Stimulated activated naive CD8-positive, alpha-beta T cell treated with anti-CD3 and anti-CD28 coated beads, Interleukin-15, amount 100 ng/mL, for 72 hours (primary cell): ENCODE measurements around the gene GADD45G.

ENCODE experiments used
- ATAC-seq: fragments of 150-1000 bp; cut with Tn5 transposase; 2 replicates; pipeline ENCODE4 v1.10.0; 2021; ENCODE audit warnings: mild to moderate bottlenecking, moderate library complexity
- DNase-seq, 2 donors: peaks; one replicate each; pipeline ENCODE4 v3.0.0; 2021 to 2022
- H3K27ac Mint-ChIP-seq, 2 donors: one replicate each; pipeline ENCODE4 v1.8.0; 2022; ENCODE audit warnings: mild to moderate bottlenecking in 2 of 2, mixed read lengths in 2 of 2, moderate library complexity in 2 of 2
- H3K27me3 Mint-ChIP-seq: one replicate; pipeline ENCODE4 v1.8.0; 2022; ENCODE audit warnings: mixed read lengths
- H3K4me1 Mint-ChIP-seq: one replicate; pipeline ENCODE4 v1.8.0; 2022; ENCODE audit warnings: mild to moderate bottlenecking, mixed read lengths
- H3K4me3 Mint-ChIP-seq, 2 donors: one replicate each; pipeline ENCODE4 v1.8.0; 2022; ENCODE audit warnings: mild to moderate bottlenecking in 2 of 2, mixed read lengths in 2 of 2, moderate library complexity in 1 of 2
- H3K9me3 Mint-ChIP-seq, 2 donors: one replicate each; pipeline ENCODE4 v1.8.0; 2022; ENCODE audit warnings: mixed read lengths in 2 of 2

GADD45G gene

DNA sequence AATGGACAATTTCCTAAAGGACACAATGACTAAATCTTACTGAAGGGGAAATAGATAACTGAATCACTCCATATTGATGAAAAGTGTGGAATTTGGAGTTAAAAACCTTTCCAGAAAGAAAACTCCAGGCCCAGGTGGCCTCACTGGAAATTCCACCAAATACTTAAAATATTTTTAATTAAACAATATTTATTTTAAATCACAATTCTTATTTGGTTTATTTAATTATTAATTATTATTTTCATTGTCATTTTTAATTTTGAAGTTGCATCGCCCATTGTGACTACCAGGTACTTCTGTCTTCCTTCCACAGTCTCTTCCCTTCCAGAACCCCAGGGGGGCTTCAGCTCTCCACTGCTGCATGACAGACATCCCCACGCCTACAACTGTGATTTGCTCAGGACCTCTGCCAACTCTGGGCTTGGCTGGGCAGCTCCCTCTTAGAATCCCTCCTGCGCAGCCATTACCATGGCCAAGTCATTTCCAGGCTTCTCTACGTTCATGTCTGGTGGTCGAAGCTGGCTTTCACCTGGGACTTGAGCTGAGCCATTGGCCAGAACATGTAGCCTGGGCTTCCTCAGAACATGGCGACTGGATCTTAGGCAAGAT, 16.4 kb upstream of the GADD45G start:
- Mint-ChIP-seq H3K4me3 (no peak overlapping the region), H3K9me3 (peaks cover 7 to 8% of the 10 kb centered on the region in 2 donors), H3K27me3 (peaks cover 34% of the 10 kb centered on the region), H3K4me1 (no peaks in the 10 kb centered on the region), H3K27ac (peak overlapping the region in 1 of 2 donors; percentile 10)
- no peak for DNase-seq
- ATAC-seq: no peak

DNA sequence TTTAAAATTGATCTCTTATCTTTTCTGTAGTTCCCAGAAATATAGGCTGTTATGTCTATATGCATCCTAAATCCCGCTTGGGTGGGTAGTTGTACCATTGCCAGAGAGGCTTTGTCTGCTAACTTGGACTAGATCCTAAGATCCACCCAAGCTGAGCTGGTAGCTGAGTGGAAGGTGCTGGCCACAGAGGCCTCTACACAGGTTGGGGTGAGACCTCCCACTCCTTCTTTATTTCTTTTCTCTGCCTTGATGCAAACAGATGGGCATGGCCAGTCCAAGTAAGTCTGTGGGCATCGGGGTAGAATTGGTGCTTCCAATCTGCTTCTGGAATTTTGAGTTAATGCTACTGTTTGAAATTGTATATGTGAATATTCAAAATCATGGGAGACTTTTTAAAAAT, 14.4 kb upstream of the GADD45G start:
- DNase-seq: no peak
- no peak for ATAC-seq
- H3K27ac Mint-ChIP-seq: no peak overlapping the region
- H3K4me1 Mint-ChIP-seq: no peaks in the 10 kb centered on the region
- H3K9me3 Mint-ChIP-seq: no peaks in the 10 kb centered on the region
- H3K27me3 Mint-ChIP-seq: peaks cover 35% of the 10 kb centered on the region
- H3K4me3 Mint-ChIP-seq: no peak overlapping the region

DNA sequence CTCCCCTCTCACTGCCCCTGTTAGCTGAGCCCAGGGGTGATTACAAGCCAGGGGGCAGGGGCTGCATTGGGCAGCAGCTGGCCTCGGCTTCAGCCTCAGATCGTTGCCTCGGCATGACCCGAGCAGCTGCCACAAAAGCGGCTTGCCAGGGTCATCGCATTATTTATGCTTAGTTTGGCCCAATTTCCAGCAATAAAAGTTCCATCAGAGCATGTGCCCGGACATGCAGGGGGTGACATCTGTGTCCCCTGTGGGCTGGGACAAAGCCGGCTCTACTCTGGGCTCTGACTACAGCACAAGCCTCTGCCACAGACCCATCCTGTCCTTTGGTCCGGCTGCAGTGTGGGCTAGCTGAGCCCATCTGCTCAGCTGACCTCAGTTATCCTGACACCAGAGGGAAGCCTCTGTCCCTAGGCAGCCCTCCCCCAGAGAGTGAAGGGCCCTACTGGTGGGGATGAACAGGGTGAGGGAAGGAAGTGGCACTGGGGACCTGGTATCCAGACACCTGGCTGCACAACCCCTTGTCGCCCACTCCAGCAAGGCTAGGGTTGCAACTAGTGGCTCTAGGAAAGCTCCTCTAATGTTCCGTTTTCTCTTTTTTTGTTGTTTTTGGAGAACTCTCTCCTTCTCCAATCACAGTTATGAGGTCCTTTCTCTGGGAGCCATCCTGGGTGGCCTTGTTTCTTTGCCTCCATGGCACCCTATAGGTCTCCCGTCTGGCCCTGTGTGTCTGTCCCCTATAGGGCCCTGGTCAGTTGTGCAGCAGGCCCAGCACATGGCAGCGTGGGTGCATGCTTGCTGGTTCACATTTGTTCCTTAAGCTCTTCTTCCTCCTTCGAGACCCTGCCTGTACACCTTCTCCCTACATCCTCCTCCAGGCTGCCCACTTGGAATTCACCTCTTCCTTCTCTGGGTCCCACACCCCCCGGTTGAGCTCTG, 13.3 kb upstream of the GADD45G start:
- Mint-ChIP-seq H3K27ac (no peak overlapping the region), H3K27me3 (peaks cover 35% of the 10 kb centered on the region), H3K4me3 (no peak overlapping the region), H3K9me3 (no peaks in the 10 kb centered on the region), H3K4me1 (no peaks in the 10 kb centered on the region)
- DNase-seq: no peak
- no peak for ATAC-seq

DNA sequence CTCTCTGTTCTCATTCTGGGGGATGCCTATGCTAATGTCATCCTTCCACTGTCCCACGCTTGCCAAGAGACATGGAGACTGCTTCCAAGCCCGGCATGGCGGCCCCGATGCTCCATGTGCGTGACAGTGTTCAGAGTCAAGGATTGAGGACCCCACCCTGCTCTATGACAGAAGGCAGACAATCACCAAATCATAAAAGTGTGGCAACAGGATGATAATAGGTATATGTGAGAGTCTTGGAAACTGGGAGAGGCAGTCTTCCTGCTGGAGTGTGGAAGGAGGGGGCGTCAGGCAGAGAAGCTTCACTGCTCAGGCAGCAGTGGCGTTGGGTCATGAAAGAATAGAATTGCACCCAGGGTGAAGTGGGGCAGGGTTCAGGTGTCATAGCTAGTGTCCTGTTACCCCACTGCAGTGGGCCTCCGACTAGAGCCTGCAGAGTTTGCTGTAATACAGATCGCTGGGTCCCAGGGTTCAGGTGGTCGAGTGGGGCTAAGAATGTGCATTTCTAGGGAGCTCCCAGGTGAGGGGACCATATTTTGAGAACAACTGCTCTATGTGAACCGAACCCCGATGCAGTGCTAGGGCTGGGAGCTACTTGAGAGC, 12.5 kb upstream of the GADD45G start:
- H3K9me3 Mint-ChIP-seq: no peaks in the 10 kb centered on the region
- ATAC-seq (no peak), DNase-seq (no peak)
- no peak overlapping the region for H3K4me3 Mint-ChIP-seq
- no peak overlapping the region for H3K27ac Mint-ChIP-seq
- H3K27me3 Mint-ChIP-seq: peaks cover 35% of the 10 kb centered on the region
- no peaks in the 10 kb centered on the region for H3K4me1 Mint-ChIP-seq

DNA sequence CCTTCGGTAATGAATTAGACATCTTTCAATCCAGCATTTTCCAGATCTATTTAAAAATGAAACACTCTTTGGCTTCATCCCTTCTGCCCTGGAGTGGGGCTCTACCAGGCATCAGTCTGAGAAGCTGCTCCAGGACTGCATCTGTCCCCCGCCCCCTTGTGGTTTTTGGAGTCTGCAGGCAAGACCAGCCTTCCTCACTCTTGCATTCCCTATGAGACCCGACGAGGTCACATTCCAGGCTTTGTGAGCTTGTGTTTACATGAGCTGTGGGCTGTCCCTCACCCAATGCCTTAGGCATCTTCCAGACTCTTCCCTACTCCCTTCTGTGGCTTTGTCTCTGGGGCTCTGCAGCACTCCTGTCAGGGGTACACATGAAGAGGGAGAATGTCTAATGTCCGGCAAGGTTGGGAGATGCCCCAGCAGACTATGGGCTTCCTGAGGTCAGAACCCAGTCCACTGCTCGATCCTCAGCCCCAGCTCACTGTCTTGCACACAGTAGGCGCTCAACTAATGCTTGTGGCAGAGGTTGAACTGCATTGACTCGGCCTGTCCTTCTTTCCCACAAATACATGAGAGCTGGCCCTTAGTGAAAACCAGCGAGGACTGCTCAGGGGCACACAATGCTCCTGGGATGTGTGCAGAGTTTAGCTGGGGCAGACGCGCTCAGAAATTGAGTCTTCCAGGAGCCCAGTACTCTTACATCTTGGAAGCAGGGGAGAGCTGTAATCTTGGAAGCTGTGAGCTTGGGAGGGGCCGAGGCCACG, 11.7 kb upstream of the GADD45G start:
- Mint-ChIP-seq H3K27me3 (peaks cover 35% of the 10 kb centered on the region), H3K4me3 (no peak overlapping the region), H3K27ac (no peak overlapping the region), H3K4me1 (no peaks in the 10 kb centered on the region), H3K9me3 (no peaks in the 10 kb centered on the region)
- no peak for ATAC-seq
- DNase-seq: no peak

DNA sequence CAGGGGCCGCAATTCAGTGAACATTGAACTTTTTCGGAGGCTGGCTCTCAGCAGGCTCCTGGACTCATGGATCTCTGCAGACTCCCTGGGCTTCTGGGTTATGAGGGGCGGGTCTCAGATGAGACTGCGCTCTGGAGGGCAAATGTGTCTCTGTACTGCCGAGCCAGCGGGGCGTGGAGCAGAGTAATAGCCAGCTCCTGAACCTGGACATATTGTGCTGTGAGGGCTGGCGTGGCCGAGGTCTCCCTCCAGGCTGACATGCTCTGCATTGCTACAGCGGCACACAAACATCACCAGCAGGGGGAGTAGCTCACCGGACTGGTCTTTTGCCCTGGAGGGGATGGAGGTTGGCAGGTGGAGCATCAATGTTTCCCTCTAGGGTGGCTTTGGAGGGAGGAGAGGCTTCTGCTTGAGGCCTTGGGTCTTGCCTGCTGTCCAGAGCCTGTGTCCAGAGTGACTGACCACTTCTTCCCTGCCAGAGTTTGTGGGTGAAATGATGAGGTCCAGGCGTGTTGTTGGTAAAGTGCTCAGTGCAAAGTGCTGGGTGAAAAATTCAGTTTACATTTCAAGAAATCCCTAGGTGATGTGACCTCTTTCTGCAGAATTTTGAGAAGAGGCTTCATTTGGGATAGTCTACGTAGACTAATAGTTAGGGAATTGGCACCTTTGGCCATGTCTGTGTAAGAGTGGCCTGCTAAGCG, 10.9 kb upstream of the GADD45G start:
- Mint-ChIP-seq H3K9me3 (no peaks in the 10 kb centered on the region), H3K27me3 (peaks cover 28% of the 10 kb centered on the region), H3K27ac (no peak overlapping the region), H3K4me1 (no peaks in the 10 kb centered on the region), H3K4me3 (no peak overlapping the region)
- peak; percentile 69 to 70 for DNase-seq
- ATAC-seq: peak; percentile 80

DNA sequence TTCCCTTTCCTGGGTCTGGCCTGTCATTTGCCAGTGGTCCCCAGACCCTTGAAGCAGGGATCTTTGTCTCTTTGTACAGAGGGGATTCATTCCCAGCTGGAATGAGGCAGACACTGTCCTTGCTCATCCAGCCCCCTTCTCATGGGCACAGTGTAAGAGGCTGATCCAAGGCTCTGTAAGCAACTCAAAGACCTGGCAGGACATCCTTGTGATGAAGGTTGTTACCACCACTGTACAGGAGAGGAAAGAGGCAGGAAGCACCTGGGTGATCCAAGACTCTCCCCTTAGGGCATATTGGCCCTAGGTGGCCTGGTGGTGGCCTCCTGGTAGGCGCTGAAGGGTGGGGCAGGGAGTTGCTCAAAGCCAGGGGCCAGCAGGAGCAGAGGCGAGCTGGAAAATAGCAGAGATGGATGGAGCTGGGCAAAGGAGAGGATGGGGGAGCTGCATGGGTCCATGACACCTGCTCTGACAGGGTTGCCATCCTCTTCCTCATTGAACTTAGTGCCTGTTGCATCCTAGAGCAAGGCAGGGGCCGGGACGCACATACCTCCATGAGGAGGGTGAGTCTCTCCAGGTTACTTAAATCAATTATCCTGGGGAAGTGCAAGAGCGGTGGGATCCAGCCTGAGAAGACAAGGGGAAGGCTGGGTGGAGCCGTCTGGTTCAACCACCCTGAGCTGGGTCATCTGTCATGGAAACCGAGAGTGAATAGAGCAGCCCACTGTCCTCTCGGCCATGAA, 9.8 kb upstream of the GADD45G start:
- Mint-ChIP-seq H3K27me3 (peaks cover 28% of the 10 kb centered on the region), H3K4me1 (no peaks in the 10 kb centered on the region), H3K4me3 (no peak overlapping the region), H3K27ac (no peak overlapping the region), H3K9me3 (no peaks in the 10 kb centered on the region)
- DNase-seq (no peak), ATAC-seq (no peak)

DNA sequence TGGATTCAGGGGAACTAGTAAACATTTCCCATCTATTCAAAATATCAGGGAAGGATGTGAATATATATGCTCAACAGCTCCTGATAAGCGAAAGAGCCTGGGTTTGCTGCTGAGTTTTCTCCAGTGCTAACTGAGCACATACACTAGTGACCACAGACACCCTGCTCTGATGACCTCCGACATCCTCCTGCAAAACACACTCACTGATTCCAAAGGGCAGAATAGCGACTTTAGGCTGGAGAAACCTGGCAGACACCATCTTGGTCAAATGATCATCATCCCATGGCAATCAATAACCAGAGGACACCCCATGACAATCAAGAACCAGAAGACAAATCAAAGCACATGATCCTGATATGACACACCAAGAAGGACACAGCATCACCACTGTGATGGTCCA, 9.2 kb upstream of the GADD45G start:
- Mint-ChIP-seq H3K27ac (no peak overlapping the region), H3K9me3 (no peaks in the 10 kb centered on the region), H3K4me3 (no peak overlapping the region), H3K4me1 (no peaks in the 10 kb centered on the region), H3K27me3 (peaks cover 30% of the 10 kb centered on the region)
- ATAC-seq: no peak
- DNase-seq: no peak

DNA sequence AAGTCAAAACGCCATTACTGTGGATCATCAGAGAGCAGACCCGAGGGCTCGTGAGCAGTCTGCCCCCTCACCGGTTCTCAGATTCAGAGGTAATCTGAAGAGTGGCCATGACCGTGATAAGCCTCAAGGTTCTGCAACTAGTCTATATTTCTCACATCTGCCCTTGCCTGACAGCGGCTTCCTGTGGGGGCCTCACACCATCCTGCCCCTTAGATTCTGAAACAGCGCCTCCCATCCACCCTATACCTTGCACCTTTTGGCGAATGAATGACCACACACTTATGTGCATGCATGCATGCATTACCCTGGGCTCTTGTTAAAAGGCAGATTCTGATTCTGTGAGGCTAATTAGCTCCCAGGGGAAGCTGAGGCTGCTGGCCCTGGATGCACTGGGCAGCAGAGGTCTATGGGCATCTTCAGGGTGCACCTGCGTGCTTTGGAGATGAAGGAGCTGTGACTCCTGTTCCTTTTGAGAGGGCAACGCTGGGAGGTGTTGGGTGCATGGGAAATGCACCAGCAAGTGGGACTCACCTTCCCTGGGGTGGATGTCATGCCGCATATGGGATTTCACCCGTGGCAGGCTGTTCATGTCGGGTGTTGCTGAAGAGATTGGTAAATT, 7.8 kb upstream of the GADD45G start:
- Mint-ChIP-seq H3K27me3 (peaks cover 36% of the 10 kb centered on the region), H3K4me1 (no peaks in the 10 kb centered on the region), H3K9me3 (no peaks in the 10 kb centered on the region), H3K4me3 (no peak overlapping the region), H3K27ac (no peak overlapping the region)
- DNase-seq (no peak), ATAC-seq (no peak)

DNA sequence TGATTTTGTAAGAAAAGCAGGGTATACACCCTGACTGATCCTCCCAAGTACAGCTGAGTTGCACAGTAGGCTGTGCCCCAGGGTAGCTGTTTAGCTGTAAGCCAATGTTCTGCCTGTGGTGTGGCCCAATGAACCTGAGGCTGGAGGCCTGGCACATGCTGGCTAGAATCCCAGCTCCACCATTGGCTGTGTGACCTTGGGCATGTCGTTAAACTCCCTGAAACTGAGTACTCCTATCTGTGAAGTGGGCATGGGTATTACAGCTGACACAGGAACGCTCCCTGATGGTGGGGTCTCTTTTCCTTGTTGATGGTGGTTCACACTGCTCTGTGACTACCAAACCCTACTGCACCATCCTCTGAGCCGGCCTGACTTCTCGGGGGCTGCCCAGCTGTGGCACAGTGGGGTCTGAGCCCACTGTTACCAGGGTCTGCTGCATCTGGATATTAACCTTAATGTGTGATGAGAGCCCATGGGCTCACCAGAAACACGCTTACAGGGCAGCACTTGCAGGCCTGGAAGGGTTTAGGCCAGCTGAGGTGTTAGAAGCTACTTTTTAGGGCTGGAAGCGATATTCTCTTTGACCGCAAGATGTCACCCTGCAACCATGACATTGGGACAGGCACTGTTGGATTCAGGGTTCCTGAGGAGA, 7.0 kb upstream of the GADD45G start:
- Mint-ChIP-seq H3K27ac (no peak overlapping the region), H3K4me3 (no peak overlapping the region), H3K27me3 (peaks cover 28% of the 10 kb centered on the region), H3K9me3 (no peaks in the 10 kb centered on the region), H3K4me1 (no peaks in the 10 kb centered on the region)
- ATAC-seq (peak; percentile 47), DNase-seq (peak; percentile 30 to 45)

DNA sequence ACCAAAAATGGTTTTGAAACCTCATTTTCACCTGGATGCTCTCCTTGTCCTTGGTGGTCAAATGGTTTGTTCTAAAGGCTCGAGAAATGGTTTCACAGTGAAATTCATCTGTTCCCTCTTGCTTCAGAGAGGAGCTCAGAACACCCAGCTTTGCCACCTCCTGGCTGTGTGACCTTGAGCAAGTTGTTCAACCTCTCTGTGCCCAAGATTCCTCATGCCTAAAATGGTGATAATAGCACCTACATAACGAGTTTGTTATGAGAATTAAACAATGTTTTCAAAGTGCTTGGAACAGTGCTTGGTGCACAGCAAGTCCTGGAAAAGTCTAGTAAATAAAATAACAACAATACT, 6.5 kb upstream of the GADD45G start:
- no peak for DNase-seq
- H3K9me3 Mint-ChIP-seq: no peaks in the 10 kb centered on the region
- H3K27ac Mint-ChIP-seq: no peak overlapping the region
- H3K4me1 Mint-ChIP-seq: peaks cover 5% of the 10 kb centered on the region
- H3K4me3 Mint-ChIP-seq: no peak overlapping the region
- no peak for ATAC-seq
- H3K27me3 Mint-ChIP-seq: peaks cover 23% of the 10 kb centered on the region

DNA sequence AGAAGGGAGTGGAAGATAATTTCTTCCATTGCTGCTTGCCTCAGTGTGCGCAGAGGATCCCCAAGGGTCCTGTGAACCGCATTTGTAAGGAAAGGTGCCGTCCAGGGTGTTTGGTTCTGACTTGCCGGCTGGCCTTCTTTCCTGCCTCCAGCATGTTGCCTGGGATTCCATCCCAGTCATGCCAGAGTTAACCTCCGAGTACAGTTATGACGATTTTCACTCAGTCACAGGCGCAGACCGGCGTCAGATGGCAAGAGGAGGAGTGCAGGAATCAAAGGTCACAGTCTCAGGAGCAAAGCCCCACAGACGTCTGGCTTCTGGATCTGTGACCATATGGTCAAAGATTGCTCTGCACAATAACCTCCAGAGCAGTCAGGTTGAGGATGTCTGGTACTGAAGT, 5.9 kb upstream of the GADD45G start:
- ATAC-seq: no peak
- Mint-ChIP-seq H3K27ac (no peak overlapping the region), H3K4me3 (no peak overlapping the region), H3K4me1 (peaks cover 11% of the 10 kb centered on the region), H3K9me3 (no peaks in the 10 kb centered on the region), H3K27me3 (peaks cover 17% of the 10 kb centered on the region)
- DNase-seq: no peak

DNA sequence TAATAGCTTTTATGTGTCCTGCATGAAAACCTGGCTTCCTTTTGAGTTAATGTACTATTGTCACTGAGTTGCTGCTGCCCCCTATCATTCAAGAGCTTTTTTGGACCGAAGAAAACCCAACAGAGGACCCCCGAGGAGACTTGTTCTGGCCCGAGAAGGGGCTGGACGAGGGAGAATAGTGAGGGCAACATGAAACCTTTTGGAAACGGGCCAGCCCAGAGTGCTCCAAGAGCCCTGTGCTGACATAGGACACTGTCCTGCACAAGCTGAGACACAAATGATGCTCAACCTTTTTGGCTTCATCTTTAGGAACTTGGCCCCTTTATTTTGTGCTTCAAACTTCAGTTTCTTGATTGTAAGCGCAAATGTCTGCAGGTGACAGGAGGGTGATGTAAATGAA, 4.0 kb upstream of the GADD45G start:
- Mint-ChIP-seq H3K4me3 (no peak overlapping the region), H3K4me1 (peaks cover 29% of the 10 kb centered on the region), H3K27ac (no peak overlapping the region), H3K9me3 (no peaks in the 10 kb centered on the region), H3K27me3 (peaks cover 10% of the 10 kb centered on the region)
- ATAC-seq: no peak
- no peak for DNase-seq

DNA sequence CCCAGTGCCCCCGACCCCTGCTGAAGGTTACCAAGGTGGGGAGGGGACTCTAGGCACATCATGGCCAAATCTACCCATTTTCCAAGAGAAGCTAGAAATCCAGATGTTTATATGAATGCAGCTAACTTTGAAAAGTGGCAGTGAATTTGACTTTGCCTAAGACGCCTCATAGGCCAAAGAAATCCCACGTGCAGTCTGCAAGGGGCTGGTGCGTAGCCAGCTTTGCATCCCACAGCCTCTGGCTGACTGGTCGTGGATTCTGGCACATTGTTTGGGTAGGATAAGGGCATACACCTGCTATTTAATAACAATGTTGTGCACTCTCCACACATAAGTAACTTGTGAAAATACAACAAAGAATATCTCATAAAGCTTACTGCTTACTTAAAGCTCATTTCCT, 3.5 kb upstream of the GADD45G start:
- no peak overlapping the region for H3K4me3 Mint-ChIP-seq
- peaks cover 10% of the 10 kb centered on the region for H3K27me3 Mint-ChIP-seq
- no peak overlapping the region for H3K27ac Mint-ChIP-seq
- ATAC-seq: no peak
- H3K9me3 Mint-ChIP-seq: no peaks in the 10 kb centered on the region
- DNase-seq: no peak
- peaks cover 34% of the 10 kb centered on the region for H3K4me1 Mint-ChIP-seq
